Dedifferentiated amniotic fluid mesenchymal stem cell (primary cell): ENCODE results near the gene SKA1.
A peak's percentile ranks its signal among the peaks of the same experiment; 100 is the strongest.
"Not testable (repeated sequence)": the region's sequence is repeated elsewhere in the genome, so short reads cannot be mapped to it uniquely, and the experiment has no call there.

Experiments used
- DNase-seq: peaks from one replicate; pipeline ENCODE4 v3.0.0-alpha.2; 2016; ENCODE audit errors: extremely low spot score

SKA1 gene

GRCh38 chr18:50429207-50429948, 54.5 kb downstream of the SKA1 start:
- DNase-seq, result peak; percentile 51

GRCh38 chr18:50432915-50433314, 58.1 kb downstream of the SKA1 start:
- DNase-seq, result no peak

GRCh38 chr18:50436742-50437141, 61.9 kb downstream of the SKA1 start:
- not testable (repeated sequence) for DNase-seq

- DNase-seq, result no peak
These were observed 64.7 kb downstream of the SKA1 start for GRCh38 chr18:50439460-50440015.

GRCh38 chr18:50441016-50441415, 66.2 kb downstream of the SKA1 start:
- no peak for DNase-seq

- no peak for DNase-seq
These were observed 66.7 kb downstream of the SKA1 start for GRCh38 chr18:50441501-50441900.
